ENCODE results near the gene PRDX6. TPM values are rescaled to one million over a fixed set of nuclear protein-coding genes. Genes with fewer than 3 reads are reported as not detected.

Gene PRDX6
- 100 to 1,000 TPM; 141 to 247 (median 175) TPM for total RNA-seq

GRCh38 chr1:173477286-173478093 is at the start of gene PRDX6:
Gene PRDX6 (plus strand): TSS chr1:173477335. CDS start chr1:173477398, 63 bp downstream.
- Histone ChIP-seq H3K4me1 (peaks cover 41 to 70% (median 47%) of the 10 kb centered on the region in 3 donors), H3K27ac (peak within 1 kb of the TSS; percentile 92 to 99 (median 98)), H3K9me3 (no peaks in the 10 kb centered on the region), H3K4me3 (peak within 1 kb of the TSS; percentile 70 to 92 (median 88)), H3K36me3 (peaks cover 11 to 25% (median 14%) of the 10 kb centered on the region in 3 donors), H3K27me3 (no peaks in the 10 kb centered on the region)
- peak; percentile 77 for DNase-seq
- 0% methylated on average over 1 to 14 of the region's 69 CpGs for WGBS, 2 donors
- TF ChIP-seq POLR2A (IDR thresholded peaks at IDR 0.05) (peak in 3 of 4 donors; percentile 64 to 81 (median 77)), CTCF (IDR thresholded peaks at IDR 0.05) (peak in 1 of 6 experiments; percentile 4)
- intact Hi-C loops (cut with DNase I), result no loop called here

- H3K9me3 ChIP-seq, result no peaks in the 10 kb centered on the region
- peaks cover 9 to 28% (median 16%) of the 10 kb centered on the region in 3 donors for H3K4me1 ChIP-seq
- 12% methylated on average over 15 of the region's 15 CpGs for WGBS, 2 donors
- DNase-seq, result peak; percentile 15
- intact Hi-C loops (cut with DNase I), result loop anchor here (10.0 kb wide), 1 partner anchor 55 kb away; no protein-coding TSS in a partner anchor
- TF ChIP-seq POLR2A (IDR thresholded peaks at IDR 0.05) (no peak), CTCF (IDR thresholded peaks at IDR 0.05) (peak; percentile 47 to 70 (median 57))
- H3K27ac ChIP-seq, result peak overlapping the region; percentile 69 to 93 (median 88)
- H3K4me3 ChIP-seq, result peak overlapping the region in 3 of 4 donors; percentile 20 to 42 (median 22)
- no peaks in the 10 kb centered on the region for H3K36me3 ChIP-seq
- H3K27me3 ChIP-seq, result no peaks in the 10 kb centered on the region
These were observed 47.4 kb upstream of the PRDX6 start for GRCh38 chr1:173429471-173430402.

GRCh38 chr1:173430677-173431303 is 46.3 kb upstream of the PRDX6 start:
- Histone ChIP-seq H3K36me3 (no peaks in the 10 kb centered on the region), H3K4me3 (no peak overlapping the region), H3K27me3 (no peaks in the 10 kb centered on the region), H3K27ac (peak overlapping the region in 3 of 4 donors; percentile 86 to 93 (median 91)), H3K9me3 (no peaks in the 10 kb centered on the region), H3K4me1 (peaks cover 9 to 28% (median 16%) of the 10 kb centered on the region in 3 donors)
- intact Hi-C loops (cut with DNase I), result loop anchor here (10.0 kb wide), 1 partner anchor 54 kb away; no protein-coding TSS in a partner anchor
- DNase-seq, result no peak
- WGBS, 2 donors, result 0 to 4% methylated on average over 2 of the region's 2 CpGs
- TF ChIP-seq CTCF (IDR thresholded peaks at IDR 0.05) (no peak), POLR2A (IDR thresholded peaks at IDR 0.05) (no peak)

- H3K36me3 ChIP-seq, result no peaks in the 10 kb centered on the region
- 35 to 39% methylated on average over 6 of the region's 6 CpGs for WGBS, 2 donors
- DNase-seq, result peak; percentile 42
- peaks cover 9 to 28% (median 16%) of the 10 kb centered on the region in 3 donors for H3K4me1 ChIP-seq
- no peak overlapping the region for H3K27ac ChIP-seq
- H3K27me3 ChIP-seq, result no peaks in the 10 kb centered on the region
- intact Hi-C loops (cut with DNase I), result loop anchor here (10.0 kb wide), 1 partner anchor 53 kb away; no protein-coding TSS in a partner anchor
- no peak overlapping the region for H3K4me3 ChIP-seq
- TF ChIP-seq POLR2A (IDR thresholded peaks at IDR 0.05) (no peak), CTCF (IDR thresholded peaks at IDR 0.05) (peak; percentile 77 to 95 (median 84))
- no peaks in the 10 kb centered on the region for H3K9me3 ChIP-seq
These were observed 45.7 kb upstream of the PRDX6 start for GRCh38 chr1:173431304-173432045.
